Amniotic stem cell (primary cell): ENCODE results near the gene C19orf47.

Source experiments
- DNase-seq: peaks from one replicate; lab custom pipeline; 2025; lab: John Stamatoyannopoulos, UW

C19orf47 gene

GRCh38 chr19:40348125-40348913, at the start of gene C19orf47, which contains the start of gene PLD3:
Gene C19orf47, minus strand, starts transcription at chr19:40348397. Its CDS starts 6,540 bp downstream, at chr19:40341857.
Gene PLD3, plus strand, starts transcription at chr19:40348695. Its CDS starts 17,789 bp downstream, at chr19:40366484.
- peak; percentile 99 for DNase-seq

DNA sequence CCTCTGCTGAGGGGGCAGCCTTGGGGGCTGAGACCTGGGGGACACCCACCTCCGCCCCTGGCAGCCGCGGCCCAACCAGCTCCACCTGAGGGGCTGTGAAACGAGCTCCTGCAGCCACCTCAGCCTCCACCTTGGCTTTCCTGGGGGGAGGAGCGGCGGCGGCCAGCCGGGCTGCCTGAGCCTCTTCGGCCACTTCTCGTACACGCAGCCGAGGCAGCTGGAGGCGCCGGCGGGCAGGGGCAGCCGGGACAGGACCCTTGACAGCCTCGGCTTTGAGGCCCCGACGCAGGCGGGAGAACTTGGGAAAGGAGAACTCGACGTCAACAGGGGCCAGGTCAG, 49.3 kb upstream of the C19orf47 start:
- DNase-seq: no peak

DNA sequence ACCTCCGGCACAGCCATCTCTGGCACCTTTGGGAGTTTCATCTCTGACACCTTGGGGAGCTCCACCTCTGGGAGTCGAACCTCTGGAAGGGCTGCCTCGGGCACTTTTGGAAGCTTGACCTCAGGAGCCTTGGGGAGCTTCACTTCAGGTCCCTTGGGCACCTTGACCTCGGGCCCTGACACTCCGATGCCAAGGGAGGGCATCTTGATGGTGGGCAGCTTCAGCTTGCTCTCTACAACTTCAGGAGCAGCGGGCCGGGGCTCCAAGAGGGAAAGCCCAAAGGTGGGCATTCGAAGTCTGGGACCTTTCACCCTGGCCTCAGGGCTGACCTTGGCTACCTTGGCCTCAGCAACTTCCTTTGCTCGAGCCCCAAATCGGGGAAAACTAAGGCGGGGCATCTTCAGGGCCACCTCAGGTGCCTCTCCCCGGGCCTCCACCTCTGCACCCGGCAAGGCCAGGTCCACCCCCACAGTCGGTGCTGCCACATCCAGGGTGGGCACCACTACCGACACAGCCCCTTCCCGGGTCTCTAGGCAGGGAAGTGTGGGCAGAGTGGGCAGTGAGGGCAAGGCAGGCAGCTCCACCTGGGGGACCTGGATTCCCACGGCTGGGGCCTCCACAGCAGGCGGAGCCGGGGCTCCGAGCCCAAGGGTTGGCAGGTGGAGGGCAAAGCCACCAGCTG, 48.8 kb upstream of the C19orf47 start:
- DNase-seq: no peak

DNA sequence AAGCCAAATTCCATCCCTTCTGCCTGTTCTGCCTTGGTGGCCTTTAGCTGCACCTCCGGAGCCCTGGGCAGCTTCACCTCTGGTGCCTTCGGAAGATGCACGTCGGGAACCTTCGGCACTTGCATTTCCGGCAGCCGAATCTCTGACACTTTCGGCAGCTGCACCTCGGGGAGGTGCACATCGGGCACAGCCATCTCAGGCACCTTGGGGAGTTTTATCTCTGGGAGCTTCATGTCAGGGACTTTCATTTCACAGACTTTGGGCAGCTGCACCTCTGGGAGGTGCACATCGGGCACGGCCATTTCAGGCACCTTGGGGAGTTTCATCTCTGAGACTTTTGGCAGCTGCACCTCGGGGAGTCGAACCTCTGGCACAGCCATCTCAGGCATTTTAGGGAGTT, 47.8 kb upstream of the C19orf47 start:
- DNase-seq: no peak

GRCh38 chr19:40394816-40395210, 46.6 kb upstream of the C19orf47 start:
- no peak for DNase-seq

DNA sequence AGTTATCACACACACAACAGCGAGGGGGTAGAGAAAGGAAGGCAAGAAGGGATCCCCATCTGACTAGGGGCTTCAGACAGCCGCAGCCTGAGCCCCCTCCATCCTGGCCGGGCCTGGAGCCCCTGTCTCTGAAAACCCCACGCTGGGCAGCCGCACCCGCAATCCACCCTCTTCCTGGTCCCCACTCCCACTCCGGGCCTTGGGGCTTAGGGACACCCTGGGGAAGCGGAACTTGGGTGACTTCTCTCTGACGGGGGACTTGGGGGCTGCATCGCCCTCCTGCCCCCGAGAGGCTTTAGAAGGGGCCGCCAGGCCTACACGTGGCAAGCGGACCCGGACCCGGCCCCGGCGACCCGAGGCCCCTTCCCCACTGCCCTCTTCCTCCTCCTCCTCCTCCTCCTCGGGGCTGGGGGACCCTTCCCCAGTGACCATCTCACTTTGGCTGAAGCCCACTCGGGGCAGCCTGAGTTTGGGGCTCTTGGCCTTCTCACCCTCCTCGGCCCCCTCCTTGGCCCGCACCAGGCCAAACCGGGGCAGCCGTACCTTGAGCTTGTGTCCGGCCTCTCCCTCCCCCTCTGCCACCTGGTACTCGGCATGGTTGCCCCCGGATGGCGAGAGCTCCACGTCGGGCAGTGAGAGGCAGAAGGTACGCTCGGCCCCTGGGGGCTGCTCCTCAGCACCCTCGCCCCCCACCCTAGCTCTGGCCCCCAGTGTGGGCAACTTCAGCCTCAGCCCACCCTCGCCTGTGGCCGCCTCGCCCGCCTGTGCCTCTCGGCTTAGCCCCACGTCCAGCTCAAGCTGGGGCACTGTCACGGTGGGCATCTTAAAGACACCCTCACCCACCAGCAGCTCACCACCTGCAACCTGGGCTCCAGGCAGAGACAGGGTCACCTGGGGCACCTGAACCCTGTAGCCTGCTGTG, 46.0 kb upstream of the C19orf47 start:
- DNase-seq: no peak

DNA sequence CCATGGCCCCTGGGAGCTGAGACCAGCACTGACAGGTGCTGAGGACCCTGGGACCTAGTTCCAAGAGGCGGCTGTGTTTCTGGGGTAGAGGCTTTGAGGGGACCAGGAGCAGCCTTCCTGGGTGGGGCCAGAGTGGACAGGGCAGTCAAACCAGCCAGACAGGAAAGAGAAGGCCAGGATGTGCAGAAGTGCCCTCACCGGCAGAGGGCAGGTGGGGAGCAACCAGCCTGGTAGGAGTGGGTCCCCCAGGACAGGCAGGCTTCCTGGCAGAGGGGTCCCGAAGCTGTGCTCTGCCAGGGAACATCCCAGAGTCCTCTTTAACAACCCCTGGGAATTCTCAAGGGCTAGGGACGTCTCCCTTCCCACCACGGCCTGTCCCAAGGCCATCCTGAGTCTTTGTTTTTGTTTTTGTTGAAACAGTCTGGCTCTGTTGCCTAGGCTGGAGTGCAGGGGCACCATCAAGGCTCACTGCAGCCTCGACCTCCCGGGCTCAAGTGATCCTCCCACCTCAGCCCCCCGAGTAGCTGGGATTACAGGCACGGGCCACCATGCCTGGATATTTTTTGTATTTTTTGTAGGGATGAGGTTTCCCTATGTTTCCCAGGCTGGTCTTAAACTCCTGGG, 44.8 kb upstream of the C19orf47 start:
- no peak for DNase-seq

- no peak for DNase-seq
Measured at GRCh38 chr19:40392123-40392522, 43.9 kb upstream of the C19orf47 start.

- DNase-seq: no peak
Measured at GRCh38 chr19:40390084-40390742, 42.0 kb upstream of the C19orf47 start, which contains the start of gene HIPK4. Gene HIPK4, minus strand, starts transcription at chr19:40390181. Its CDS starts 279 bp downstream, at chr19:40389902.

DNA sequence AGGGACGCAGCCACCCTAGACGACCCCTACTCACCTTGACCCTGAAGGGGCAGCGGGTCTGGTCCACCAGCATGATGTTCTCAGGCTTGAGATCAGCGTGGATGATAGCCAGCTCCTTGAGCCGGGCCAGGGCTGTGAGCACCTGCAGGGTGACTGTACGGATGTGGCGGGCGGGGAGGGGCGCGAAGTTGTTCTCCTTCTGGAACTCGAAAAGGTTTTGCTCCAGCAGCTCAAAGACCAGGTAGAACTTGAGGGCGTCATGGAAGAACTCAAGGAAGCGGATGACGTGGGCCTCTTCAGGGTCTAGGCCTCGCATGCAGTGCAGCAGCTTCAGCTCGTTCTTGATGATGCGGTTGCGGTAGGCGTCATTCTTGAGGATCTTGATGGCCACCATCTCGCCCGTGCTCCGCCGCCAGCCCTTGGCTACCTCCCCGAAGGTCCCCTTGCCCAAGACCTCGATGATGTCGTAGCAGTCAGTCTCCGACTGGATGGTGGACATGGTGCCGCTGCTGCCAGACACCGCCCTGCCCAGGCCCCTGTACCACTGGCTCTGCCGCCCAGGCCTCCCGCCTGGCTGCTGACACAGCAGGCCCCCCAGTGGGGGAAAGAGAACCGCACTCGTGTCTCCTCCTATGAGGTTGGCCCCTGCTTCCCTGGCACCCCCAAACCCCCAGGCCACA, 41.3 kb upstream of the C19orf47 start:
- DNase-seq: no peak

- no peak for DNase-seq
Measured at GRCh38 chr19:40388481-40388880, 40.3 kb upstream of the C19orf47 start.

DNA sequence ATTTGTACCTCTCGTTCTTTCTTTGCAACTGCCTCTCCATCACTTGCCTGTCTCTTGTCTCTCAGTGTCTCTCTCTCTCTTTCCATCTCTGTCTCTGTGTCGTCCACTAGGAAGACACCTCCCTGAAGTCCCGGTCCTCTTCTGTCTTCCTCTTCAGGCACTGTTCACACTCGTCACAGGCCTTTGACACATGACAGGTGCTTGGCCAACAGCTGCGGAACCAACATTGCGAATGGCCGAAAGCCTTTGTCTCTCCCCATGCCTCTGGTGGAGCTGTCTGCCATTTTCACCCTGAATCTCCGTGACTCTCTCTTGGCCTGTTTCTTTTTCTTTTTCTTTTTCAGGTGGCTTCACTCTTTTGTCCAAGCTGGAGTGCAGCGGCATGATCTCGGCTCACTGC, 39.0 kb upstream of the C19orf47 start:
- no peak for DNase-seq

DNA sequence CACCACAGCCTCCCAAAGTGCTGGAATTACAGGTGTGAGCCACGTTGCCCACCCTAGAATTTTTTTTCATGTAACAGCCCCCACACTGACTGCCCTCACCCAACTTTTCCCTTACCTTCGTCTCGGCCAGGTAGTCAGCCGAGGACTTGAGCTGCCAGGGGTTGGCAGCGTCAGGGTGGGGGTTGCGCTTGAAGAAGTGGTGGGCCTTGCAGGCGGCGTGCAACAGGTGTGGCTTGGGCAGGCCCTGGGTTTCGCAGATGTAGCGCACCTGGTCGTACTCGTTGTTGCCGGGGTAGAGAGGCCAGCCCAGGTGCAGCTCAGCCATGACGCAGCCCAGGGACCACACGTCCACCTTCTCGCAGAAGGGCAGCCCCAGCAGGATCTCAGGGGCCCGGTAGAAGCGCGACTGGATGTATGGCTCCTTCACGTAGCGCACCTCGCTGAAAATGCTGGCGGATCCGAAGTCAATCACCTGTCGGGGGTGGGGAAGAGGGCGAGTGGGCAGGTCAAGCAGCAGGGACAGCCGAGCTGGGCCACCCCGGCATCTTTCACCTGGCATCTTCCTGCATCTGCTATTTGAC, 35.6 kb upstream of the C19orf47 start:
- no peak for DNase-seq

GRCh38 chr19:40381321-40381720, 33.1 kb upstream of the C19orf47 start:
- DNase-seq: no peak

- no peak for DNase-seq
Measured at GRCh38 chr19:40380199-40381037, 32.2 kb upstream of the C19orf47 start.

DNA sequence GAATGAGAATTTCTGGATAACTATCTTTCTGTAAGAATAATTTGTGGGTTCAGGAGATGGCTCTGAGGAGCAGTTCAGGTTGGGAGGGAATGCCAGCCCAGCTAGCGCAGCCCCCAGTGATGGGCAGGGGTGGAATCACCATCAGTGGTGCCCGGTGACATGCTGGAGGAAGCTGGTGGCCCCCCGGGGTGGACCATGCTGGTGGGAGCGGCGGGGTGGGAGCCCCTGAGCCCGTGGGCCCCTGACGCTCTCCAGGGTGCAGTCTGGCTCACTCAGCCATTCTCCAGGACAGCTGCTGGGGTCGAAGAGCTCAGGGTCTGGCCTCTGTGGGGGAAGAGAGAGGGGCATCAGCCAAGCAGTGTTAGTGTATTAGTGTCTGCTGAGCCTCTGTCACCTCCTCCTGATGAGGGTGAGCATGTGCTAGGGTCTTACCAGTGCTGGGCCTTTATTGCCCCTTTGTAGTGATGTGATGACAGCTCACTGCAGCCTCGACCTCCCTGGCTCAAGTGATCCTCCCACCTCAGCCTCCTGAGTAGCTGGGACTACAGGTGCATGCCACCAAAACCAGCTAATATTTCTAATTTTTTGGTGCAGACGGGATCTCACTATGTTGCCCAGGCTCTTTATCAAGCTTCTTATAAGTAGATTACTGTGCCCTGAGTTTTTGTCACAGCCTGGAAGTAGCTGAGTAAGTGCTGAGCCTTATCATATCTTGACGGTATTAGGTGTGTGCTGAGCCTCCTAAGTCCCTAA, 31.4 kb upstream of the C19orf47 start:
- no peak for DNase-seq

GRCh38 chr19:40378509-40378908, 30.3 kb upstream of the C19orf47 start:
- DNase-seq: no peak

DNA sequence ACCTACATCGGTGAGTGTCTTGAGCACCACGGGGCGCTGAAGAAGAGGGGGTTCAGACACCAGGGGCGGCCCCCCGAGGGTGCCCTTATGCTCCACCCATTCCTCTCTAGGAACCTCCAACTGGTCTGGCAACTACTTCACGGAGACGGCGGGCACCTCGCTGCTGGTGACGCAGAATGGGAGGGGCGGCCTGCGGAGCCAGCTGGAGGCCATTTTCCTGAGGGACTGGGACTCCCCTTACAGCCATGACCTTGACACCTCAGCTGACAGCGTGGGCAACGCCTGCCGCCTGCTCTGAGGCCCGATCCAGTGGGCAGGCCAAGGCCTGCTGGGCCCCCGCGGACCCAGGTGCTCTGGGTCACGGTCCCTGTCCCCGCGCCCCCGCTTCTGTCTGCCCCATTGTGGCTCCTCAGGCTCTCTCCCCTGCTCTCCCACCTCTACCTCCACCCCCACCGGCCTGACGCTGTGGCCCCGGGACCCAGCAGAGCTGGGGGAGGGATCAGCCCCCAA, 29.7 kb upstream of the C19orf47 start:
- no peak for DNase-seq
